Activated naive CD4-positive, alpha-beta T cell (primary cell): Measurements from ENCODE around the gene SLC7A6.

ENCODE experiments used
- DNase-seq, 4 experiments: peaks; one replicate each; lab custom pipeline; 2025; lab: John Stamatoyannopoulos, UW

Gene SLC7A6

GRCh38 chr16:68264128-68265077 is at the start of gene SLC7A6:
Gene SLC7A6 (plus strand): TSS chr16:68264526. CDS start chr16:68274727, 10,201 bp downstream.
- peak; percentile 55 to 78 (median 57) for DNase-seq

- DNase-seq: no peak
These were observed 49.6 kb upstream of the SLC7A6 start for GRCh38 chr16:68214726-68215125.

- DNase-seq: no peak
These were observed 49.0 kb upstream of the SLC7A6 start for GRCh38 chr16:68215302-68215701.

- no peak for DNase-seq
These were observed 48.1 kb upstream of the SLC7A6 start for GRCh38 chr16:68216240-68216639.

GRCh38 chr16:68217506-68217905 is 46.8 kb upstream of the SLC7A6 start:
- DNase-seq: no peak

- DNase-seq: no peak
These were observed 44.5 kb upstream of the SLC7A6 start for GRCh38 chr16:68219725-68220351.

GRCh38 chr16:68223072-68223471 is 41.3 kb upstream of the SLC7A6 start:
- no peak for DNase-seq

GRCh38 chr16:68226116-68226515 is 38.2 kb upstream of the SLC7A6 start:
- no peak for DNase-seq

- DNase-seq: no peak
These were observed 37.0 kb upstream of the SLC7A6 start for GRCh38 chr16:68227183-68227793.

- DNase-seq: no peak
These were observed 36.3 kb upstream of the SLC7A6 start for GRCh38 chr16:68227850-68228553.

- no peak for DNase-seq
These were observed 35.7 kb upstream of the SLC7A6 start for GRCh38 chr16:68228652-68229051.

GRCh38 chr16:68229431-68230175 is 34.7 kb upstream of the SLC7A6 start:
- peak in 1 of 4 experiments; percentile 32 for DNase-seq

- no peak for DNase-seq
These were observed 34.2 kb upstream of the SLC7A6 start for GRCh38 chr16:68230176-68230571.

- no peak for DNase-seq
These were observed 33.4 kb upstream of the SLC7A6 start for GRCh38 chr16:68230956-68231355.

- no peak for DNase-seq
These were observed 32.8 kb upstream of the SLC7A6 start for GRCh38 chr16:68231384-68232136.

- DNase-seq: no peak
These were observed 32.0 kb upstream of the SLC7A6 start for GRCh38 chr16:68232335-68232734.

- DNase-seq: no peak
These were observed 31.1 kb upstream of the SLC7A6 start for GRCh38 chr16:68233085-68233834.

GRCh38 chr16:68233835-68234187 is 30.5 kb upstream of the SLC7A6 start:
- DNase-seq: no peak

- DNase-seq: no peak
These were observed 29.9 kb upstream of the SLC7A6 start for GRCh38 chr16:68234188-68235107.
